Posterior cingulate gyrus (tissue), 11 donors: ENCODE data around the gene CXCL1.

Source experiments
- DNase-seq, 10 donors: peaks; one replicate each; pipeline versions ENCODE4 v3.0.0 to v3.0.0-alpha.2; 2020 to 2021; ENCODE audit warnings: mixed read lengths in 3 of 10
- intact Hi-C: fragments of 100-400 bp; cut with DNase I; formaldehyde crosslinking; loops from one replicate; pipeline ENCODE4 v1.15.1; 2023

The CXCL1 gene

GRCh38 chr4:73908965-73909364 is 39.8 kb downstream of the CXCL1 start:
- intact Hi-C loops: no loop called here
- no peak for DNase-seq

GRCh38 chr4:73911746-73912145 is 42.6 kb downstream of the CXCL1 start:
- intact Hi-C loops: no loop called here
- no peak for DNase-seq

GRCh38 chr4:73912191-73912590 is 43.0 kb downstream of the CXCL1 start:
- no peak for DNase-seq
- intact Hi-C loops: no loop called here

DNA sequence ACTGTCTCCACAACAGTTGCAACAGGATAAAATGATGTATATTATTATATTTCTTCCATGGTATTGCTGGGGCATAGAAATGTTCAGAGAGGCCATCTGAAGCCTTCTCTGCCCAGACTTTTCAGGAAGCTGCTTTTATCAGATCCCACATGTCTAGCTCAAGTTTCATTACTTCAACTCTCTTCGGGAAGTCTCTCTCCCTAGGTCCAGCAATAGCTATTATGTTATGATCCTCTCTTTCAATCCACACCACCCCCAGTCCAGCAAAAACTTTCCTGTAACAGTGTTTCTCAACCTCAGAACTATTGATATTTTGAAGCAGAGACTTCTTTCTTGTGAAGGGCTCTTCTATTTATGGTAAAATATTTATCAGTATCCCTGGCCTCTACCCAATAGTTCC is 44.9 kb downstream of the CXCL1 start:
- DNase-seq: no peak
- intact Hi-C loops: no loop called here

- DNase-seq: no peak
- intact Hi-C loops: no loop called here
These were observed 47.2 kb downstream of the CXCL1 start for GRCh38 chr4:73916172-73916925.

DNA sequence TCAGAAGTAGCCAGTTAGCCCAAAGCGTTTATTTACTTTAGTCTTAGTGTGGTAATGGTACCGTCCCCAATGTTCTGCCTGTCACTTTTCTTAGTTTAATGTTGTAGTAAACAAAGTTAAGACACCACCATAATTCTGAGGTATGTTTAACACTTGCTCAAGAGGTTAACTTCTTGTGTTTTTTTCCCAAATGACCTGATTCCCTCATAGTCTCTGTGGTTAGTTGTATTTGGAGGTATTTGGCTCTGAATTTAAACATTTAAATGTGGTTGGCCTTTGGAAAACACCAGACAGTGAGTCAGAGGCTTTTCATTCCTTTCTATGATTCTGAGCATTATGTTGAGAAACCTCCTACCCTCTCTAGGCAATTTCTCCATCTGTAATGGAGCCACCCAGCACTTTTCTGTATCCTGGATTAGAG is 47.9 kb downstream of the CXCL1 start:
- no peak for DNase-seq
- intact Hi-C loops: no loop called here

DNA sequence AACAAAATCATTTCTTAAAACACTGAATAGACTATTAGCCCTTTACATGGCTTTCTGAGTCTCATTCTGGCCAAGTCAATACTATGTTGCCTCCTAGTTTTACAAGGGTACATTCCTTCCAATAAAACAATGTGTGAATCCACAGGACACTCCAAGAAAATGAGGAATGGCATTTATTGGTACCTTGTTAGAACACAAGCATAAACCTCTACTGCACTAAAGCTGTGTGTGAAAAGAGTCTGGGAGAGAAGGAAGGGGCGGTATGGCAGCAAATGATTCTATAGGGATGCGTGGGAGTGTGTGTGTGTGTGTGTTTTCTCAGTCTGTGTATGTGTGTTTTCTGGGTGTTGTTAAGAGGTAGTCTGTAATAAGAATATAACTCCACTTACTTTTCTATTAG is 48.9 kb downstream of the CXCL1 start:
- DNase-seq: no peak
- intact Hi-C loops: no loop called here

- intact Hi-C loops: loop anchor here (5.0 to 10.0 kb wide), 2 partner anchors 185 to 257 kb away; no protein-coding TSS in a partner anchor
- no peak for DNase-seq
These were observed 50.5 kb downstream of the CXCL1 start for GRCh38 chr4:73919691-73920090.
